Fibroblast of the aortic adventitia (primary cell): ENCODE measurements around the gene PEPD. TPM values are rescaled to one million over a fixed set of nuclear protein-coding genes. Genes with fewer than 3 reads are reported as not detected.

Experiments used
- DNase-seq: peaks from one replicate; pipeline ENCODE4 v3.0.0-alpha.2; 2010; ENCODE audit warnings: low read depth
- H3K4me3 ChIP-seq: 2 replicates; pipeline ENCODE4 v1.5.1; 2011; ENCODE audit warnings: low read depth, mild to moderate bottlenecking, control low read depth, low read length, moderate library complexity
- CTCF ChIP-seq: IDR thresholded peaks from 2 replicates; pipeline ENCODE4 v1.5.1; 2011; ENCODE audit warnings: mild to moderate bottlenecking, low read length, control low read depth, inconsistent platforms; ENCODE audit not compliant: insufficient read depth
- total RNA-seq: library from RNA; depleted of rRNA; stranded (reverse); fragments of >200 nt; gene quantifications from 2 replicates; pipeline ENCODE4 v1.2.3, GENCODE V29; 2012; ENCODE audit warnings: low replicate concordance

The PEPD gene
- total RNA-seq, 1 donor, result 65.0 TPM

DNA sequence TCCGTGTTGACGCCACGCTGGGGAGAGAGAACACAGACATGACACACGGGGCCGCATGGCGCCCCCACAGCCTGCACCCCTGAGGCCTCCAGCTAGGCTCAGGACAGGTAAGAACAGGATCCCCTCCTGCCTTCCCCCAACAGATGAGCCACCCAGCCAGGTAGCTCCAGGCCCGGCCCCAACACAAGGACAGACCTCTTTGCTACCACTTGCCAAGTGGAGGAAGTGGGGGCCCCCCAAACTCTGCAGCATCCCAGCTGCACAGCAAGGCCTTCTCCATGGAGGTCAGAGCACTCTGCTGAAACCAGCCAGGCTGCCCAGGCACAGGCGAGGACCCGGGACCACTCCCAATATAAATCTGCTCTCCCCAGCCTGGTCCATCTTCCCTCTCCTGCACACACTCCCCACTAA, 31.5 kb downstream of the PEPD start:
- no peak for DNase-seq
- no peak for TF ChIP-seq CTCF
- H3K4me3 ChIP-seq, result no peak overlapping the region

DNA sequence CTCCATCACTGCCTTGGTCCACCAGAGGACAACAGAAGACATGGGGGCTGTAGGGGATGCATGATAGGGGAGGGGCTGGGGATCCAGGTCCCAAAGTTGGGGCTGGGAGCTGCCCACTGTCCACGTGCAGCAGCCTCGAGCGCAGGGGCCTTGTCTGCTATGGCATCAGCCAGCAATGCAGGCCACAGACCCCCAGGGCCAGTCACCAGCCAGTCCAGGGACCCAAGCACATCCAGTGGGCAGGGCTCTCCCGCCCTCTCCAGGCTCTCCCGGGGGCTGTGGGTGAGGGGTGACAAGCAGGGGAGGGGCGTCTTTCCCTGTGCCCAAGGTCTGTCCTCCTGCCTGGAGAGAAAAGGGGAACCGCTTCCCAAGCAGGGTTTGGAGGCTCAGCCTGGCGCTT, 32.8 kb downstream of the PEPD start:
- TF ChIP-seq CTCF, result no peak
- DNase-seq, result no peak
- H3K4me3 ChIP-seq, result no peak overlapping the region

DNA sequence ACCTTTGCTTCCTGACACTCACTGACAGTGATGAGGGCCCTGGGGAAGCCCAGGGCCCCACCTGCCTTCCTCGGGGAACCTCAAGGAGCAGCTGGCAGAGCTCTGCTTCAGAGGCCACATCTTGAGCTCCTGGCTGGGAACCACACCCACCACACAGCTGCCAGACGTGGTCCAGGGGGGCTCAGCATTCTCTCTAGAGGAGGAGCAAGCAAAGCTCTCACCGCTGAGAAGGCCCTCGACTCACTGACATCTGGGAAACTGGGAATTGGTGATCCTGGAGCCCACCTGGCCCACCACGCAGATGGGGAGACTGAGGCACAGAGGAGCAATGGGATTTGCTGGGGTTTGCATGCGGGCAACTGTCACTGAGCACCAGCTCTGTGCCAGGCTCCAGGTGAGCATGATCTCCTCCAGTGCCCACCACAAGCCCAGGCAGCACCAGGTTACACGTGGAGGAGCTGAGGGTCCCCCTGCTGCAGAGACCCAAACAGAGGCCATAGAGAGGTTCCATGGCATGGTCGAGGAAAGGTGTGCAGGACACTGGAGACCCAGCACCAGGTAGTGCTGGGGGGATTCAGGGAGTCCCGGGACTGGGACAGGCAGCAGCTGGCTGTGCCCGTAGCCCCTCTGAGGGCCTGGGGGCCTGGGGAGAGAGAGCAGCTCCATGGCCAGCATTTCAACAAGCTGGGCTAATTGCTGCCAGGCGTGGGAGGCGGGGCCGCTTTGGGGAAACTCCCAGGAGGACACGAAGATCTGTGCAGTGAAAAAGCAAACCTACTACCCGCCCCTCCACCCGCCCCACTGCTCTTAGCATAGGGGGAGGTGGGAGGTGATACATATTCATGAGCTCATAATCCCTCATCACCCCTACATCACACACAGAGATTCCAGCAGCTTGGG, 33.4 kb downstream of the PEPD start:
- TF ChIP-seq CTCF, result no peak
- no peak overlapping the region for H3K4me3 ChIP-seq
- no peak for DNase-seq

DNA sequence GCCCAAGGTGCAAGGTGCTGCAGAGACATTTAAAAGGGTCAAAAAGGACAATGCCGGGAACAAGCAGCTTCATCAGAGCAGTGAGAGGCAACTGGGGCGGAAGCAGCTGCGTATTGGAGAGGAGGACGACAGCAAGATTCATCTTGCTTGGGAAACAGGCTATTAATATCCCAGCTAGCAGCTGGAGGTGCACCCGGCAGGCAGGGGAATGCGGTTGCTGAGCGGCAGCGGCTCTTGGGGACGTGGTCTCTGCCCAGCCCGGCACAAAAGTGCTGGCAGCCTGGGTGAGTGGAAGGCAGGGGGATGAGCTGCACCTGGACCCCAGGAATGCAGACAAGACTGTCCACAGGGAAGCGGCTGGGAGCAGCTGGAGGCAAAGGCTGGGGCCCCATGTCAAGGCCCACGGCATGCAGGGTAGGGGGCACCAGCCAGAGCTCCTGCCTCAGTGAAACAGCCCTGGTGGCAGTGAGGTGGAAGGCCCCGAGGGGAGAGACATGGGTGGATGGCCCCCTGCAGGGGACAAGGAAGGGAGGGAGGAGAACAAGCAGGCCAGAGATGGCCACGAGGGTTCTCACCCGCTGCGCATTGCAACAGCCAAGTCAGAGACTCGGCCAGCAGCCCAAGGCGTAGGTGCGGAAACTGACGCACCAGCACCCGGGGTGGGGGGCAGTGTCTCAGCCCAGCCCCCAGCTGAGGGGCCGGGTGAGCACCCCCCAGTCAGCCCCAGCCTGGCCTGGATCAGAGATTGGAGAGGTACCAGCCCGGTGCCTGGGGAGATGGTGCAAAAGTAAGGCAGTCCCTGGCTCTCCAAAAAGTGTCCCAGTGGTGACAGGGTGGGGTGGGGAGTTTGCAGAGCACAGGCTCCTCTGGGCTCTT, 34.4 kb downstream of the PEPD start:
- no peak for DNase-seq
- no peak overlapping the region for H3K4me3 ChIP-seq
- no peak for TF ChIP-seq CTCF

GRCh38 chr19:33486407-33486806, 35.2 kb downstream of the PEPD start:
- DNase-seq, result no peak
- no peak for TF ChIP-seq CTCF
- H3K4me3 ChIP-seq, result no peak overlapping the region

DNA sequence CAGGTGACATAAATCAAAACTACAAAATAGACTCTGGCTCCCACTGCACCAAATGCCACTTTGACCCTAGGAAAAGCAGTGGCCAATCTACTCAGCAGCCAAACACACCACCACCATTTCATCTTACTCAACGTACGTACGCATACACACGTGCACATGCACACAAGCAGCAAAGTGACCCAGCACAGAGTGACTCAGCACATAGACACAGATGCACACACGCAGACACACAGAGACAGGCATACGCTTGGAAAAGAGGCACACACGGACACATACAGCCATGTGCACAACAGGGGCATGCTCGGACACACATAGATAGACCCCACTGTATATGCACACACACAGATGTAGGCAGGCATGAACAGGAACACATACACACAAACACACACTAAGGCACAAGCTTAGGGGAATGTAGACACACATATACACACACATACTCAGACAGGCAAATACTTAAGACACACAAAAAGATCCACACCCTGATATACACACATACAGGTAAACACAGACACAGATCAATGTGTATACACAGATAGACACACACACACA, 37.3 kb downstream of the PEPD start:
- TF ChIP-seq CTCF, result no peak
- no peak overlapping the region for H3K4me3 ChIP-seq
- no peak for DNase-seq
